Measurements from ENCODE around the gene ODF4. TPM values are rescaled to one million over a fixed set of nuclear protein-coding genes. Genes with fewer than 3 reads are reported as not detected.
"Not testable (repeated sequence)": the region's sequence is repeated elsewhere in the genome, so short reads cannot be mapped to it uniquely, and the experiment has no call there.

The ODF4 gene
- total RNA-seq, 1 donor from 2014 or later: not detected

DNA sequence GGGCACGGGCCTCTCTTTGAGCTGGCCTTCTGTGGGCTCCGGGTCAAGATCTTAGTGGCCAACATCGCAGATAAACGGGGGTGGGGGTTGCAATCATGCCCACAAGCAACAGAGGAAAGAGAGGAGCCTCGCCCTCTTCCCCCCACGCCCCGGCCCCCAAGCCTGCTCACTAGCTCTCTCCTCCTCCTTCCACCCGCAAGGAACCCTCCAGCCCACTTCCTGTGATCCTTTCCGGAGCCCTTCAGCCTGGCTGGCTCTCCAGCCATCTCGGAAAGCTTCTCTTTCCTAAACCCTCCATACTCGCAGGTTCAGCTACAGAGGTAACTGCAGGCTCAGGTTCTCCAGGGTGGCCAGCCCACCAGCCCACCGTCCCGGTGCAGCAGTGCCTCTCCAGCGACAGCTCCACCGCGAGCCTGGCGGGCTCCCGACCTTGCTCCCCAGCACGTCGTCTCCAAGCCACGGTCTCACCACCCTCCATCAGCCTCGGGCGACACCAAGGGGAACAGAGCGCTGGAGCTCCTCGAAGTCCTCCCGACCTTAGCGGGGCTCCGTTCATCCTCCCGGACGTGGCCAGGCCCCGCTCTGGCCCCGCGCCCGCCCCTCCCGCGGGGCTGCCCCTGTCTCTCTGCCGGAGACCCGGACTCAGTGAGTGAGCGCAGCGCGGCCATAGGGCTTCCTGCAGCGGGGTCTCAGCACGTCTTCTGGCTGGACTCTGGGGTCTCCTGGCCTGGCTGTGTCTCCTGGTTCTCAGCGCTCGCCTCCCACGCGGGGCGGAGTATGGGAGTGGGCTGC, 12.9 kb upstream of the ODF4 start:
- DNase-seq: no peak

- DNase-seq: no peak
These were observed 12.4 kb upstream of the ODF4 start for GRCh38 chr17:8327303-8327649.

- no peak for DNase-seq
These were observed 7.5 kb upstream of the ODF4 start for GRCh38 chr17:8332128-8332527.

DNA sequence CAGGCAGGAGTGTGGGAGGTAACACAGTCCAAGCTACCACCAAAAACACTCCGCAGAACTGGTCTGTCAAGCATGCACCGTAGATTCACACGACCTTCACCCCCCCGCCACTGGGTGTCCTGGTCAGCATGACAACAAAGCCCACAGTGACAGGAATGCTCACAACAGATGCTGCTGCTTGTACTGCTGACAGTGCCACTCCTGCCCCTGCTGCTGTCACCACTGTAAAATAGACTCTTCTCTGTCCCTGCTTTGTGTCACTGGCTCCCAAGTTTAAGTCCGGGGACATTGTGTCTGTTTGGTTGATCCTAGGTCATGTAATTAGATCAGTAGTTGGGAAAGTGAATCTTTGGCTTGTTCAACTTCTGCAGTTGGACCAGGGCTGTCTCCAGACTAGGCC, 7.0 kb upstream of the ODF4 start:
- no peak for DNase-seq

DNA sequence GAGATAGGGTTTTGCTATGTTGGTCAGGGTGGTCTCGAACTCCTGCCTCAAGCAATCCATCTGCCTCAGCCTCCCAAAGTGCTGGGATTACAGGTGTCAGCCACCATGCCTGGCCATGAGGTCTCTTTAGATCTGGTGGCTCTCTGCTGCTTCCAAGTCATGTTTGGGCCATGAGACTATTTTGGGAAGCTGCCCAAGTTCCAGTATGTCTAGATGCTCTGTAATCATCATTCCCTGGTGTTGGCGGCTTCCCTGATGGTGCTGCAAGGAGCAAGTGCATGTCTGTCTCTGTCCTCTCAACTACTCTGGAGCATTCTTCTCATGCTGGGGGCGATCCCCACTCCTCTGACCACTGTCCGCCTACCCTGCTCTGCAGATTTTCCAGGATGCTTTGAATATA, 6.4 kb upstream of the ODF4 start:
- DNase-seq: no peak

DNA sequence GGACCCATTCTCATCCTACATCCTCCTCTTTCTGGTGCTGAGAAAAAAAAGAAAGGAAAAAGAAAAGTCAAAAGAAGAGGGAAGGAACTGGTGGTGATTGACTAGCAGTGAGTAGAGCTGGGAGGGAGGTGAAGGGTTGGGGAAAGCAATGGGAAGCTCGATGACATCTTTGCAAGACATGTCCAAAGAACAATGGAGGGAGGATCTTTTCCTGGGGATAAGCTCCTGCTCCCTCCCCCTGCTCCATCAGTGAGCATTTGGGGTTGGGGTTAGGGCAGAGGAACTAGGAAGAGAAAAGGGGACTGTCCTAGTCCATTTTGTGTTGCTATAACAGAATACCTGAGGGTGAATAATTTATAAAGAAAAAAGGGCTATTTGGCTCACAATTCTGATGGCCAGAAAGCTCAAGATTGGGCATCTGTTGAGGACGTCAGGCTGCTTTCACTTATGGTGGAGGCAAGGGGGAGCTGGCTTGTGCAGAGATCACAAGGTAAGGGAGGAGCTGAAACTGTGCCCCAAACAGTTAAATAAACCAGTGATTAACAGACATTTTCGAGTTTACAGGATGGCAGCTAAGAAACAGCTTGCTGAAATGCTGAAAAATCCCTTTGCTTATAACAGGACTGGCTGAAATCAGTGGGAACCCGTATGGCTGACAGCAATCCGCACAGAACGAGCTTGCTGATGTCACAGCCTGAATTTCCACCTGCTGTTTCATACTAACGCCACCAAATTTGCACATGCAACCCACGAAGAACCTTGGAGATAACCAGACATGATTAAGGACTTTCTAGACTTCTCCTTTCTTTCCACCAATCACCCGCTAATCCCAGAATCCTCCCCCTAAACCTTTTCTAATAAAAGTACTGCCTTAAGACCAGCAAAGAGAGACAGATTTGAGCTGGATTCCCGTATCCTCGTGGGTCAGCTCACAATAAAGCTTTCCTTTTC, 1.6 kb upstream of the ODF4 start:
- no peak for DNase-seq

DNA sequence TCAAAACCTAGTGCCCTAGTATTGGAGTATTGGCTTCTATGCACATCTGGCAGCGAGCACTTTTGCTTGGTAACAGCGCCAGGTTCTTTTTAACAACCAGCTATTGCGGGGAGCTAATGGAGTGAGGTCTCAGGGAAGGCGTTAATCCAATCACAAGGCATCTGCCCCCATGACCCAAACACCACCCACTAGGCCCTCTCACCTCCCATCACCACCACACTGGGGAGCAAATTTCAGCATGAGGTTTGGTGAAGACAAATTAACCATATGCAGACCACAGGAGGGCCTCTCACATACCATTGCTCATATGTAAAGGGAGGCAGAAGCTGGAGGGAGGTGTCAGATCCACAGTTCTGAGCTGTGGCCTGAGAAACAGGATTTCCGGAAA, 893 bp upstream of the ODF4 start:
- DNase-seq: no peak

GRCh38 chr17:8341456-8341855, 1.8 kb downstream of the ODF4 start:
- DNase-seq: no peak

DNA sequence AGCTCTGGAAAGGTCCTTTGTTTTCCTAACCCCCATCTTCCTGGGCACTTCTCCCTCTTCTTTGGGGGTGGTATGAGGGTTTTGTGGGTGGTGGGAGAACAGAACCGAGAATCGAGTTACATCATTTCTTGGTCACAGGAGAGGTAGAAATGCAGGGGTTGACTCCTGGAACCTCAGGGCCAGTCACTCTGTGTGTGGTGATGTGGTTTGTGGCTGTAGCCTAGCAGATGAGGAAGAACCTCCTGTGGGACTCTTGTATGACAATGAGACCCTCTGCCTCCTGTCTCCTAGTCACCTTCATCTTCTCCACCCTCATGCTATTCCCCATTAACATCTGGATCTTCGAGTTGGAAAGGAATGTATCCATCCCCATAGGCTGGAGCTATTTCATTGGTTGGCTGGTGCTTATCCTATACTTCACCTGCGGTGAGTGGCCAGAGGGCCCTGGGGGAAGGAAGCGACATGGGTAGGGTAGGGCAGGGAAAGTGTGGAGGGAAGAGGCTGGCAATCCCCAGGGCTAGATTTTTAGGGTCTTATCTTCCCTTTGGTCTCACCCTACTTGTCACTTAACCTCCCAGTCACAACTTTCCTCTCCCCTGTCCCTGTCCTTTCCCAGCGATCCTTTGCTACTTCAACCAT, 5.5 kb downstream of the ODF4 start:
- no peak for DNase-seq

DNA sequence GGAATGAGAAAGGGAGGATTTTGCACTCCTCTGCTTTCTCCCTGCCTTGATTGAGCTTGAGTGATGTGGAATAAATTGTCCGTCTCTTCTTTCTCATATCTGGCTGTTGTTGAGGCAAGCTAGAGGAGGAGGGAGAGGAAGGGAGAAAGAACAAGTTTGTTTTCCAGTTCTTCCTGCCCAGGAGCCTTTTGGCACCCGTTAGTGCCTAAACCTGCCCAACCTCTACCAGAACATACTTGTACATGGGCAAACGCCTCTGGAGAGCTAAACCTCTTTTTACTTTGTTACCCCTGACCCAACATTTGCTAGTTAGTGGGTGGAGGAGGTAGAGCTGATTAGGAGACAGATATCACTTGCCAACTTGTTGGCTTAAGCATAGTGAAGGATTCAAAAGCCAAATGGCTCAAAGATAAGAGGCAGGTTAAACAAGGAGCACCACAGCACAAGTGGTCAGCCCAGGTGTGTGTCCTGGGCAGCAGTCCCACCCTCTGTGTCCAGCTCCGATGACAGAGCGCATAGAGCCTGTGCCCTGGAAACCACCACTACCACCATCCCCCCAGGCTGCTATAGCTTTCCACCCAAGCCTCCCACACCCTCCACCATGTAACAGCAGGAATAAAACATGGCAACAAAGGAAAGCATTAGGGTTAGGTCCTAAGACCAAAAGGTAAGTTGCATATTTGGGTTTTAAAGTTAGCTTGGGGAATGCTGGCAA, 6.5 kb downstream of the ODF4 start:
- no peak for DNase-seq

DNA sequence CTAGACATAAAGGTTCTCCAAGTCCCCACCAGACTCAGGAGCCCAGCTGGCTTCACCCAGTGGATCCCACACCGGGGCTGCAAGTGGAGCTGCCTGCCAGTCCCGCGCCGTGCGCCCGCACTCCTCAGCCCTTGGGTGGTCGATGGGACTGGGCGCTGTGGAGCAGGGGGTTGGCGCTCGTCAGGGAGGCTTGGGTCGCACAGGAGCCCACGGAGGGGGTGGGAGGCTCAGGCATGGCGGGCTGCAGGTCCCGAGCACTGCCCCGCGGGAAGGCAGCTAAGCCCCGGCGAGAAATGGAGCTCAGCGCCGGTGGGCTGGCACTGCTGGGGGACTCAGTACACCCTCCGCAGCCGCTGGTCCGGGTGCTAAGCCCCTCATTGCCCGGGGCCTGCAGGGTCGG, 7.4 kb downstream of the ODF4 start:
- not testable (repeated sequence) for DNase-seq

GRCh38 chr17:8350339-8350738, 10.7 kb downstream of the ODF4 start:
- DNase-seq: no peak

GRCh38 chr17:8353736-8354135, 14.1 kb downstream of the ODF4 start:
- DNase-seq: no peak

DNA sequence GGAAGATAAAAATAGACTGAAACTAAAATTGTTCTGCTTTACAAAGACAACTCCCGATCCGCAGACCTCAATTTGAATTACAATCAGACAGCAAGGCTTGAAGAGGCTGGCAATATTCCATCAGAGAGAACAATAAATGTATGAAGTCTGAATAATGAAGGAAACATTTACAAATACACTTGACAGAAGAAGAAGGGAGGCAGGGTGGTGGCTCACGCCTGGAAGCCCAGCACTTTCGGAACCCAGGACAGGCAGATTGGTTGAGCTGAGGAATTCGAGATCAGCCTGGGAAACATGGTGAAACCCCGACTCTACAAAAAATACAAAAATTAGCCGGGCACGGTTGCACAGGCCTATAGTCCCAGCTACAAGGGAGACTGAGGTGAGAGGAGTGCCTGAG, 14.6 kb downstream of the ODF4 start:
- no peak for DNase-seq

DNA sequence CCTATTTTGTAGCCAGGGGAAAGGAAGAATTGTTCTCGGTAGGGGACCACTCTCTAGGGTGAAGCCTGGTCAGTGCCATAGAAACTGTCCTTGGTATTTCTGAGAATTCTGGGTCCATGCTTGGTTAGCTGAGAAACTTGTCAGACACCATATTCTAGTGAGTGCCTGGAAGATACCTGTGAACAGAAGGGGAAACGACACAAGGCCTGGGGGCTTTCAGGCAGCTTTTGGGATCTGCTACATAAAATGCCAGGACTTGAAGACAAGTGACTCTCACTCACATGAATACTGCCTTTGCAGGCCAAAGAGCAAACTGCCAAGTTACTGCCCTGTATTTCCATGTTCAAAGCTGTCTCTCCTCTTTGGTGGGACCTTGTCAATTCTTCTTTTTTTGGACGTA, 18.3 kb downstream of the ODF4 start:
- no peak for DNase-seq

DNA sequence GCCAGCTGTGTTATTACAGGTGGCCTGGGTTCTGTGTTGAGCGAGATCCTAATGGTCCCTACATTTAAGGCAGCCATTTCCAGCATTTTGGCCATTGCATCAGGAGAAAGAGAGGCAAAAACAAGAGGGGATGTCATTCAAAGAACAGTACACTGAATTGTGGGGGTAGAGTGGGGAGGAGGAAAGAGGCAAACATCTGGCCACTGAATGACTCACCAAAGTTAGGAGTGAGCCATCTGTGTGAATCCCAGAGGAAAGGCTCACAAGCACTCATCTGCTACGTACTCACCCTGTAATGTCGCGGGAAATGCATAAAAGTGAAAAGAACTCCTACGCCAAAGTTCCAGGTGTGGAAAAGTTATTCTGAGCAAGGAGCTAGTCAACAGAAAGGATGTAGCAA, 20.1 kb downstream of the ODF4 start:
- peak; percentile 20 for DNase-seq

GRCh38 chr17:8360260-8360659, 20.6 kb downstream of the ODF4 start:
- no peak for DNase-seq

GRCh38 chr17:8360751-8361150, 21.1 kb downstream of the ODF4 start:
- no peak for DNase-seq

DNA sequence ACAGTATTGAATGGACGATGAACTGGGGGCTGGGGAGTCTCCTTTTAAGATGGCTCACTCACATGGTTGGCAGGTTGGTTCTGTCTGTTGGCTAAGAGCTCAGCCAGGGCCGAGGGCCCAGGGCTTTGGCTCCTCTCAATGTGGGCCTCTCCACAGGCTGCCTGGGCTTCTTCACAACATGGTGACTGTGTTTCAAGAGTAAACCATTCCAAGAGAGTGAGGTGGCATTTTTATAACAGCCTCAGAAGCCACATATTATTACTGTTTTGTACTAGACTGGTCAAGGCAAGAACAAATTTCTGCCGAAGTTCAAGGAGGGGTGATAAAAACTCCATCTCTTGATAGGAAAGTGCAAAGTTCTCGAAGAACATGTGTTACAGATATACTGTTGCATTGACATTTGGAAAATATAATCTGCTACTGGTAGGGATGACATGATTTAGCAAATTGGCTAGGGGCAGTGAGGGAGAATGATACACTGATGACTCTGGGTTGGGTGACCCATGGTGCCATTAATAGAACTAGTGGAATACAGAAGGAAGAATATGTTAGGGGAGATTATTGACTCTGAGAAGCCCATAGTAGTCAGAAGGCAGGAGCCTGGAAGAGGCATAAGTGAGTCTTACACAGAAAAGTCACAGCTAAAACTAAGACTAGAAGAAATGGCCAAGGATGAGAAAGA, 23.2 kb downstream of the ODF4 start:
- no peak for DNase-seq

- no peak for DNase-seq
These were observed 25.5 kb downstream of the ODF4 start for GRCh38 chr17:8365143-8365542.

- no peak for DNase-seq
These were observed 26.6 kb downstream of the ODF4 start for GRCh38 chr17:8366231-8366630.

DNA sequence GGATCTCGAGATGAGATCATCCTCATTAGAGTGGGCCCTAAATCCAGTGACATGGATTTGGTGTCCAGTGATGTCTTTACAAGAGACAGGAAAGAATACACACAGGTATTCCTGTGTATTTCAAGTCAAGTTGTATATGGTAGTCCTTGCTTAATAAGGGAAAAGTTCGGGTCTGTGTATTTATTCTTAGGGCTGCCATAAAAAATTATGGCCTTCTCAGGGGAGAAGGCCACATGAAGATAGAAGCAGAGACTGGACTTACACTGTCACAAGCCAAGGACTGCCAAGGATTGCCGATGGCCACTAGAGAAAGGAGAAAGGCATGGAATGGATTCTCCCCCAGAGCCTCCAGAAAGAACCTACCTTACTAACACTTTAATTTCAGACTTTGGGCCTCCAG, 28.6 kb downstream of the ODF4 start:
- DNase-seq: no peak

All from occipital lobe (tissue), 2 donors.